ENCODE results near the gene NRF1.

NRF1 gene

GRCh38 chr7:129642871-129643549 is 31.5 kb downstream of the NRF1 start:
- TF ChIP-seq ZFX (IDR thresholded peaks at IDR 0.05) (no peak), CTCF (conservative IDR thresholded peaks at IDR 0.05) (no peak)
- H3K27ac ChIP-seq, result no peak overlapping the region

DNA sequence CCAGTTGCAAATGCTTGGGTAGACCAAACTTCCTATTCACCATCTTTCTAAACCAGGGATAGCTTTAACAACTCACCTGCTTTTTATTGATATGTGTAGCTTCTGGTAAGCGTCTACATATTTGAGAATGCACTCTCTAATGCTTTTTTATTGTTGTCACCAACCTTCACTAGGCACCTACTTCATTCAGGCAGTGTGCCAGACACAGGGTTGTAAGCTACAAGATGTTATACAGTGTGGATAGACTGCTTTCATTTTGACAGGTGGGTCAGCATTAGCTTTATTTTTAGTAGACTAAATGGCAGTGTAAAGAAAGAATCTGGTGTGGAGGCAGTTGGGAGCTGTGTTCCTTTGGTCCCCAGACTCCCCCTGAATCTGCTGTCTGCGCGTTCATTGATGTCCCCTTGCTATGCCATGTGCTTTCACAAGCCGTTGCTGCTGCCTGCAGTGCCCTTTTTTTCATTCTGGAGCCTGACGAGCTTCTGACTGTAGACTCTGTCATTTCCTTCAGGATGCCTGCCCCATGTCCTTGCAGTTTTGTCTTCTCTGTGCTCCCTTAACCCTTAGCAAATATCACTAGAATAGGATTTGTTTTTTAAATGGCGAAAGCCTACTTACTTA is 32.1 kb downstream of the NRF1 start:
- H3K27ac ChIP-seq, result no peak overlapping the region
- TF ChIP-seq CTCF (conservative IDR thresholded peaks at IDR 0.05), result no peak
- TF ChIP-seq ZFX (IDR thresholded peaks at IDR 0.05), result no peak

DNA sequence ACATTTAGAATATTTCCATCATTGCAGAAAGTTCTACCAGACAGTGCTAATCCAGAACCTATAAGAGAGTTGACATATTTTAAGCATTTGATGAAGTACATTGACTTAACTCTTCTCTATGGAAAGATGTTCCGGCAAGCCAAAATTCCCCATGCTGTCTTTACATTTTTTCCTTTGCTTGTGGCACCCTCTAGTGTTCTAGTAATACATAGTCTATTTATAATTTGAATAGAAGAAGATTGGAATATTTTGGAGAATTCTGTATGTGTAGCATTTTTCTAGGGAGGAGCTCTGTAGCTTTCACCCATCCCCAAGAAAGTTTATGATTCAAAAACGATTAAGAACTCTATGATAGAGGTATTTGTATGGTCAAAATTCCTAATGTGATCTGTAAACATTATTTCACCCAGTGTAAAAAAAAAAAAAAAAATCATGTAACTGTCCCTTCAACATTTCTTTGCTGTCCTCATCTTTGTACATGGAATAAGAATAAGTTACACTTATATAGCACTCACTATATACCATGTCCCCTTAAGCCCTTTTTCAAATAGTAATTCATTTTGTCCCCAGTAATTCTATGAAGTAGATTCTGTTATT is 33.2 kb downstream of the NRF1 start:
- peak; percentile 83 for TF ChIP-seq CTCF (conservative IDR thresholded peaks at IDR 0.05)
- no peak for TF ChIP-seq ZFX (IDR thresholded peaks at IDR 0.05)
- no peak overlapping the region for H3K27ac ChIP-seq

- TF ChIP-seq ZFX (IDR thresholded peaks at IDR 0.05) (no peak), CTCF (conservative IDR thresholded peaks at IDR 0.05) (no peak)
- H3K27ac ChIP-seq, result no peak overlapping the region
Observed at GRCh38 chr7:129646369-129647021, 35.0 kb downstream of the NRF1 start.

GRCh38 chr7:129649128-129649690 is 37.7 kb downstream of the NRF1 start:
- no peak overlapping the region for H3K27ac ChIP-seq
- TF ChIP-seq CTCF (conservative IDR thresholded peaks at IDR 0.05), result no peak
- TF ChIP-seq ZFX (IDR thresholded peaks at IDR 0.05), result no peak

DNA sequence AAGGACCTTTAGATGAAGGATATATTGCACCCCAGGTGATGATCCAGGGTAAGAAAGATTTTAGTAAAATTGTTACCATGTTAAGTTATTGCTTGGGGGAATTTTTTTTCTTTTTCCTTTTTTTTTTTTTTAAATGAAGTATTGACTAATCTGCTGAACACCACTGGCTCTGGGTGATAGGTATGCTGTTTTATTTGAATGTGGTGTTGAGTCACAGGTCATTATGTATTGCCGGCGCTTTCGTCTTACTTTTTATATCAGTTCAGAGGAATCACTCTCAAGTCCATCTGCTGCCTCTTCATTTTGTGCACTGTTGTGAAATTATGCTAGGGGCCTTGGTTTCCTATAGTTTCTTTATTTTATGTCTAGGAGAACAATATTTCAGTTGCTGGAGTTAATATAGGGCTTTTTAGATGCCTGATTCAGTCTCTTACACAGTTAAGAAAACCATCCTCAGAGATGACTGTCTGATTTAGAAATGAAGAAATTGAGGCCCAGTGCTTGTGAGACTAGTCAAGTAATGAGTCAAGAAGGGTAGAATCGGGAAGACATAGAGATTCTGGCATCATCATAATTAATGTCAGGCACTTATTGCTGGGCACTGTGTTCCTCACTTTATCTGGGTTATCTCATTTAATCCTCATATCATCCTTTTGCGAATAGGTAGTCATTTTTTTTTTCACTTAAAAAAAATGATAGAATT is 38.7 kb downstream of the NRF1 start:
- H3K27ac ChIP-seq, result no peak overlapping the region

More for the DNA sequence above, 38.7 kb downstream of the NRF1 start:
- TF ChIP-seq CTCF (conservative IDR thresholded peaks at IDR 0.05) (no peak), ZFX (IDR thresholded peaks at IDR 0.05) (no peak)
